SJCRH30 (cell line): ENCODE measurements around the gene NRP1. TPM values are rescaled to one million over a fixed set of nuclear protein-coding genes. Genes with fewer than 3 reads are reported as not detected.
"Not testable (repeated sequence)": the region's sequence is repeated elsewhere in the genome, so short reads cannot be mapped to it uniquely, and the experiment has no call there.

Experiments
- DNase-seq, 2 experiments: peaks; one replicate each; pipeline ENCODE4 v3.0.0-alpha.2; 2015 to 2020
- H3K27ac ChIP-seq: fragments of 250-450 bp; sonication (Bioruptor Pico); 2 replicates; pipeline ENCODE4 v1.5.1; 2020; ENCODE audit warnings: mild to moderate bottlenecking, moderate library complexity
- H3K27me3 ChIP-seq: fragments of 250-450 bp; sonication (Bioruptor Pico); 2 replicates; pipeline ENCODE4 v1.5.1; 2020; ENCODE audit warnings: mild to moderate bottlenecking, moderate library complexity
- H3K36me3 ChIP-seq: fragments of 250-450 bp; sonication (Bioruptor Pico); 2 replicates; pipeline ENCODE4 v1.5.1; 2020; ENCODE audit warnings: mild to moderate bottlenecking, moderate library complexity
- H3K4me1 ChIP-seq: fragments of 250-450 bp; sonication (Bioruptor Pico); 2 replicates; pipeline ENCODE4 v1.5.1; 2020; ENCODE audit warnings: mild to moderate bottlenecking, moderate library complexity
- H3K4me3 ChIP-seq: fragments of 250-450 bp; sonication (Bioruptor Pico); 2 replicates; pipeline ENCODE4 v1.5.1; 2020; ENCODE audit warnings: mild to moderate bottlenecking, moderate library complexity
- H3K9me3 ChIP-seq: fragments of 250-450 bp; sonication (Bioruptor Pico); replicated peaks from 2 replicates; pipeline ENCODE4 v1.5.1; 2020; ENCODE audit warnings: mild to moderate bottlenecking, moderate library complexity
- total RNA-seq: library from RNA; depleted of rRNA; stranded (reverse); fragments of >200 nt; shearing (Covaris generic); gene quantifications from 2 replicates; pipeline ENCODE4 v1.2.3, GENCODE V29; 2014

The NRP1 gene
- total RNA-seq, 1 experiment from 2014 or later: 21.2 TPM

DNA sequence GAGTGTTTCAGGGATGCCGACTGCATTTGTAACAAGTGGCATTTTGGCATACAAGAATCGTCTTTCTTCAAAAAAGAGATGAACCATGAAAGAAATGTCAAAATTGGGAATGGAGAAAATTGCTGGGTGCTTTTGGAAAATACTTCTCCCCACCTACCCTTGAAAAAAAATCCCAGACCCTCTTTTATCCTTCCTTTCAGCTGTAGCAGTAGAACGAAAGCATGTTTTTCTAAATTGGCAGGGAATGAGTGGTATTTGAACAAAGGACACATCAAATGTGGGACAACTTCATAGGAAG, 187.5 kb downstream of the NRP1 start:
- Histone ChIP-seq H3K4me1 (peaks cover 15% of the 10 kb centered on the region), H3K27ac (no peak overlapping the region), H3K4me3 (no peak overlapping the region), H3K36me3 (no peaks in the 10 kb centered on the region), H3K27me3 (no peaks in the 10 kb centered on the region), H3K9me3 (no peaks in the 10 kb centered on the region)
- DNase-seq: no peak

DNA sequence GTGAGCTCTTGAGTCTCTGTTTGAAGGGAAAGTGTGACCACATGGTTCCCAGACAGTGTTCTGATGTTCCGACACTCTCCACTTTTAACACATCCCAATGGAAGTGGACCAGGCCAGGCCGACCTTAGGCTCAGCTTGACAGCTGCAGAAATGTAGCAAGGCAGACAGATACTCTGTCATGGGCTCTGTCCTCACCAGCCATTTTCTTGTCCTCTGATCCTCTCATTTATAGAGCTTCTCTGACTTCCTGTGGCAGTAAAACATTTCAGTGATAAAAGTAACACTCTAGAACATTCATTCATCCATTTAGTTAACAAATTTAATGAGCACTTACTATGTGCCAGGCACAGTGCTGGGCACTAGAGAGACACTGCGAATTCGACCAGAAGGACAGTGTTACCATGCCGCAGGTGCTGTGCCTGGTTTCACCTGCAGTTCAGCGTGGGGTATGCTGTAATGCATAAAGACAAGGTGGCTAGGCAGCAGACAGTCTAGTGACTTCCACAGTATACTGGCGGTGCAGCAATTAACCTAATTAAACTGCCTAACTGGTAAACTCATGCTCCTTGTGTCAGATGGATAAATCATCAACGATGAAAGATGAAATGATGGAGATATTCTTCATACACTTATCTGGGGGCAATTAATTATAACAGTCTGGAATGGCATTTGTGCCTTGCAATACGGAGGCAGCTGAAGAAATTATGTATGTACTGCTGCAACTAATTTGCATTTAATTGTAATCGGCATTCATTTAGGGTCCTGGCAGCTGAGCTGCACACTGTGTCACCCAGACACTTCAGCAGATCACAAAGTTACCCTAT, 188.1 kb downstream of the NRP1 start:
- H3K4me1 ChIP-seq: peaks cover 15% of the 10 kb centered on the region
- no peaks in the 10 kb centered on the region for H3K27me3 ChIP-seq
- no peaks in the 10 kb centered on the region for H3K9me3 ChIP-seq
- H3K27ac ChIP-seq: peak overlapping the region; percentile 49
- DNase-seq: no peak
- no peak overlapping the region for H3K4me3 ChIP-seq
- no peaks in the 10 kb centered on the region for H3K36me3 ChIP-seq

DNA sequence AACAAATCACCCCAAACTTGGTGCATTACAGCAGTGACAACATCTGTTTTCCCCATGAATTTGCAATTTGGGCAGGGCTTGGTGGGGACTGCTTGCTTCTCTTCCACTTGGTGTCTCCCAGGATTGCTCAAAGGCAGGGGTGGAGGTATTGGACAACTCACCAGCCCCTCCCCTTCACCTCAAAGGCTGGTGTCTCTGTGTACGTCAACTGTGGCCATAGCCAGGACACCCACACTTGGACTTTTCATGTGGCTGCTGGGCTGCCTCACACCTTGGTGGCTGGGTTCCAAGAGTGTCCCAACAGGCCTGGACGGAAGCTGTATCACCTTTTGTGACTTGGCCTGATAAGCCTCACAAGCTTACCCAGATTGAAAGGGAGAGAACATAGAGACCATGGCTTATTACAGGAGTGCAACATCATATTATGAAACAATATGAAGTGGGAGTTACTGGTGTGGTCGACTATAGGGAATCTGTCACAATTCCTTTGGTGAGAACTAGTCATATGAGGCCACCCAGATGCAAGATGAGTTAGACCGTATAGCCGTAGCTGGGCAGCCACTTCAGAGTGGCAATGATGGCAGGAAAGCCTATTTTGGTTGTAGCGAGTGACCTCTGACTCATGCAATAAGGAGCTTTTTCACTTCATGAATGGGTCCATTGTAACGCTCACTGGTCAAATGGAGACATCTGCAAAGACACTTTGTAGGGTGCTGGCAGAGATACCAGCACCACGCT, 188.8 kb downstream of the NRP1 start:
- DNase-seq: peak; percentile 47 to 66
- Histone ChIP-seq H3K4me3 (no peak overlapping the region), H3K4me1 (peaks cover 15% of the 10 kb centered on the region), H3K27ac (peak overlapping the region; percentile 49), H3K9me3 (no peaks in the 10 kb centered on the region), H3K27me3 (no peaks in the 10 kb centered on the region), H3K36me3 (no peaks in the 10 kb centered on the region)

DNA sequence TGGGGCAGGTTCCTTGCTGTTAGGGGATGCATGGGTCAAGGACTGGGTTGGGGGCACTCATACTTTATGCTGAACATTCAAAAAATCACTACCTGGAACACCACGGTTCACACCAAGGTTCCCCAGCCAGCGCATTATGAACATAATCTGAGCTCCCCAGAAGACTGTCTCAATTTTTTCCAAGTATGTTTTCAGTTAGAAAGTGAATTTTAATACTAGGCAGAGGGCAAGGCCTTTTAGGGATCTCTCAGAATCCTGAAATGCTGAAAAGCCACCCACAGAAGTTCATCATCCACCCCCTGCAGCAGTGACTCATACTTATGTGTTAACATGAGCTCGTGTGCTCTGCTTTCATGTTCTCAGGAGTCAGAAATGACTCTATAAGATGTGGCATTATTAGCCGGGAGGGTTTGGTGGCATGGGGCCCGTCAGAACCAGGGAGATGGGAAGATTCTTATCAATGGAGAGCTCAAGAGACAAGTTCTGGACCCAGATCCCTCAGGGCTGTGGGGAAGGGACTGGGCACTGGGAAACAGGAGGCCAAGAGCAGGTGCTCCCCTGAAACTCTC, 191.2 kb downstream of the NRP1 start:
- H3K36me3 ChIP-seq: no peaks in the 10 kb centered on the region
- DNase-seq: peak in 1 of 2 experiments; percentile 21
- H3K27ac ChIP-seq: no peak overlapping the region
- H3K9me3 ChIP-seq: no peaks in the 10 kb centered on the region
- H3K4me1 ChIP-seq: peaks cover 15% of the 10 kb centered on the region
- no peaks in the 10 kb centered on the region for H3K27me3 ChIP-seq
- H3K4me3 ChIP-seq: no peak overlapping the region

DNA sequence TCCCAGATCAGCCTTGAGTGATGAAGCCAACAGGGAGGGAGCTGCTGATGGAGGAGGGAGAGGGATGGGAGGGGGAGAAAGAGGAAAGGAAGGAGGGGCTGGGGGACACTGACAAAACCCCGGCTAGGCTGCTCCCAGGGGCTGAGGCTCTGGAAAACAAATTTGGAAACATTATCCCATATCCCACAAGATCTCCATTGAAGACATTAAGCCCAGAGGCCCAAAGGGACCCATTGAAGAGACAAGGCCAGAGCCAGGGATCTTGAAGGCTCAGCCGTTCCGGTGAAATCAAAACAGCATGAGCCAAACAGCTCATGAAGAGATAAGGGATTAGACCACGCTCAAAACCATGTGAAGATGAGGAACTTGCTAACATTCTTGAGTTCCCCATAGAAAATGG, 192.2 kb downstream of the NRP1 start:
- H3K27ac ChIP-seq: no peak overlapping the region; the same call in 1 of the 2 replicates
- H3K27me3 ChIP-seq: no peaks in the 10 kb centered on the region
- peaks cover 15% of the 10 kb centered on the region for H3K4me1 ChIP-seq
- no peaks in the 10 kb centered on the region for H3K36me3 ChIP-seq
- no peak overlapping the region for H3K4me3 ChIP-seq
- DNase-seq: peak; percentile 26 to 45
- H3K9me3 ChIP-seq: no peaks in the 10 kb centered on the region

DNA sequence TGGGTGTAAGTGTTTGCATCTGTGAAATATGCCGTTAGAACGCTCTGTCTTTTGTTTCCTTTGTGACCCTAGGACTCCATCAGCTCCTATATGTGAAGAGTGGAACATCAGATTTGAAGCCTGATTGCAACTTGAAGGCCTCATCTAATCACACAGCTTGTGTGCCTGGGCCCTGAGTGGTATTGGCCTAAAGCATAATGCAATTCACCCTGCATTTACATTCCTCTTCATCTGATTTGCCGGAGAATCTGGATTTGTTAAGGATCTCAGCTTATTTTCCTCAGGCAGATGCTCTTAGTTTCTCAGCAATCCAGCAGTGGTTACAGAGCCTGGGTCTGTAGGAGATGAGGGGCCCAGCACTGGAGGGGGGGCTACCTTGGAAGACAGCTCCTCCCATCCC, 193.2 kb downstream of the NRP1 start:
- no peak overlapping the region for H3K27ac ChIP-seq
- no peaks in the 10 kb centered on the region for H3K36me3 ChIP-seq
- DNase-seq: no peak
- no peaks in the 10 kb centered on the region for H3K9me3 ChIP-seq
- H3K4me1 ChIP-seq: peaks cover 25% of the 10 kb centered on the region
- H3K27me3 ChIP-seq: no peaks in the 10 kb centered on the region
- no peak overlapping the region for H3K4me3 ChIP-seq

DNA sequence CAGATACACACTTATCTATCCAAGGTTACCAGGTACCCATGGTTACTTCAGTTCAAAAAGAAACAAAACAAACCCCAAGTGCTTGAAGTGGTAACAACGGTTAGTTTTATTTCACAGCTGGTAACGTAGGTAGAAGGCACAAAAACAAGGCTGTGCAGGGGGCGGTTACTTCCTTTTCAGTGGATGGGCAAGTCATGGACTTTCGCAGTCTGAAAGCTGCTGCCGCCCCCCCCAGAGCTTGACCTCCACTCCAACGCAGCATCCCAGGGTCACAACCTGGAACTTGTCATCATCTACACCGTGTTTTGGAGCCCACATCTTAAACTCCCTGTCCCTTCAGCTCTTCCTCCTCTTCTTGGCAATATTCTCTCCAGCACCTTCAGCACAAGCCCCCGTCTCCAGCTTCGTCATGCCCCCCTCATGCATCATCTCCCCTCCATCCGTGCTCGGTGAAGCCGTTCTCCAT, 195.3 kb downstream of the NRP1 start:
- no peaks in the 10 kb centered on the region for H3K36me3 ChIP-seq

DNA sequence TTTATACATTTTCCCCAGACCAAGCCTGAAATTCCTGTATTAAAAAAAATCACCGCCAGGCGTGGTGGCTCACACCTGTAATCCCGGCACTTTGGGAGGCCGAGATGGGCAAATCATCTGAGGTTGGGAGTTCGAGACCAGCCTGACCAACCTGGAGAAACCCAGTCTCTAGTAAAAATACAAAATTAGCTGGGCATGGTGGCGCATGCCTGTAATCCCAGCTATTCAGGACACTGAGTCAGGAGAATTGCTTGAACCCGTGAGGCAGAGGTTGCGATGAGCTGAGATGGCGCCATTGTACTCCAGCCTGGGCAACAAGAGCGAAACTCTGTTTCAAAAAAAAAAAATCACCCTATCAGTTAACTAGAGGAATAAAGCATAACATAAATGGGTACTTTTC, 195.8 kb downstream of the NRP1 start:
- H3K27ac ChIP-seq, H3K36me3 ChIP-seq, DNase-seq, H3K27me3 ChIP-seq, H3K4me3 ChIP-seq, H3K9me3 ChIP-seq: not testable (repeated sequence)
- peaks cover 20% of the 10 kb centered on the region for H3K4me1 ChIP-seq

More for the DNA sequence above, 195.3 kb downstream of the NRP1 start:
- H3K27me3 ChIP-seq: no peaks in the 10 kb centered on the region
- no peaks in the 10 kb centered on the region for H3K9me3 ChIP-seq
- H3K27ac ChIP-seq: no peak overlapping the region
- no peak for DNase-seq
- H3K4me1 ChIP-seq: peaks cover 15% of the 10 kb centered on the region; the same call in 1 of the 2 replicates
- H3K4me3 ChIP-seq: no peak overlapping the region

DNA sequence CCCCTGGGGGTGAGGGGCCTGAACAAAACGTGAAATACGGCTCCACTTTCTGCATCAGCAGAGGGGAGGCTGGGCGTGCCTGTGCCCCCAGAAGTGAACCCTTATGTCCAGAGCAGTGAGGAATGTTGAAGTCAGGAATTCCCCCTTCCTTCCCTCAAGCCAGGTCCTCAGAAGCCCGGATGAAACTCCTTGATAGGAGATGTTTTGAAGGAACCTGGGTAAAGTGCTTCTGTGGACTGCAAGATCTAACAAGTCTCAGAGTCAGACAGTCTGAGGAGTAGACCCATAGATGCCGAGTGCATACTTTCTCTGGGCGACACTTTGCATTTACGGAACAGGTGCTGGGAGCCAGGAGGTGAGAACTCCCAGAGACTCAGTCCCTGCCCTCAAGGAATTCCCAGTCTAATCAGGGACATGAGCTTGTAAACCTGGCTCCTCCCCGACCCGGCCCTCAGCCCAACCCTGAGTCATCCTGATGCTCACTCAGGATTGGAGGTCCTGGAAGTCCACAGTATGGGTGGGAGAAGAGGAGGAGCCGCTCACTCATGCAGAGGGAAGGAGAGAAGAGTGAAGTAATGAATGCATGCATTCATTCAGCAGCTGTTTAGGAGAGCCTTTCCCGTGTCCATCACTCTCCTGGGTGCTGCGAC, 197.0 kb downstream of the NRP1 start:
- no peak for DNase-seq
- Histone ChIP-seq H3K36me3 (no peaks in the 10 kb centered on the region), H3K27ac (peak overlapping the region; percentile 59), H3K4me1 (peaks cover 22% of the 10 kb centered on the region), H3K9me3 (no peaks in the 10 kb centered on the region), H3K27me3 (no peaks in the 10 kb centered on the region), H3K4me3 (no peak overlapping the region)

DNA sequence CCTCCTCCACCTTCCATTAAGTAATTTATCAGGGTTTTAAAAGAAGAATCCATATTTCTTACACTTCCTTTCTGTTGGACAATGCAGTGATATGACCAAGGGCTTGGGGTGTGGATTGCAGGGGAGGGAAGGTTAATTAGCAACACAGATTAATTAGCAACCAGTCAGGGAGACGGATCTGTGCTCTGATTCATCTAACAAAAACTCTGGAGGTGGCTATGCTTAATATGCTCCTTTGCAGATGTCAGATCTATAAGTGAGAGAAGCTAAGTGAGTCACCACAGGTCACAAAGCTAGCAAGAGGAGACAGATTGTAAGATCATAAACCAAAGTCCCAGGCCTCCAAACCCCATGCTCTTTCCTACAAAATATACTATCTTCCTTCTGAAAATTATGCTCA, 197.7 kb downstream of the NRP1 start:
- peak overlapping the region; percentile 59 for H3K27ac ChIP-seq
- no peak overlapping the region for H3K4me3 ChIP-seq
- H3K9me3 ChIP-seq: no peaks in the 10 kb centered on the region
- no peaks in the 10 kb centered on the region for H3K36me3 ChIP-seq
- DNase-seq: no peak
- H3K4me1 ChIP-seq: peaks cover 20% of the 10 kb centered on the region
- no peaks in the 10 kb centered on the region for H3K27me3 ChIP-seq

DNA sequence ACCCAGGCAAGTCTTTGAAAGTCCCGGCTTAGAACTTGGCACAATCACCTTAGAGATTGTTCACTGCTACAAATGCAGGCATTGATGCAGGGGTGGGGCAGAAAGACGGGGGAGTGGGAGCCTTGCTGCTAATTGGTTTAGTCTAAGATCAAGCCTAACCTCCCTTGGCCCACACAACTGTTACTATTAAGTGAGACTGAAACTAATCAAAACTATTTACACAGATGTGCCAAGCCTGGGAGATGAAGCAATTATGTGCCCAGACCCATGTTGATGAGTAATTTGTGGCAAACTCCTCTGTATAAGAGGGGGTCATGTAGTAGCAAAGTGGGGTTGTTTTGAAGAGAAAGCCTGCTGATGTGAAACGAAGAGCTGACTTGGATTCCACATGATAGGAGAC, 198.2 kb downstream of the NRP1 start:
- Histone ChIP-seq H3K4me1 (peaks cover 20% of the 10 kb centered on the region), H3K27me3 (no peaks in the 10 kb centered on the region), H3K9me3 (no peaks in the 10 kb centered on the region), H3K27ac (peak overlapping the region; percentile 59), H3K4me3 (no peak overlapping the region), H3K36me3 (no peaks in the 10 kb centered on the region)
- DNase-seq: peak; percentile 53 to 63

DNA sequence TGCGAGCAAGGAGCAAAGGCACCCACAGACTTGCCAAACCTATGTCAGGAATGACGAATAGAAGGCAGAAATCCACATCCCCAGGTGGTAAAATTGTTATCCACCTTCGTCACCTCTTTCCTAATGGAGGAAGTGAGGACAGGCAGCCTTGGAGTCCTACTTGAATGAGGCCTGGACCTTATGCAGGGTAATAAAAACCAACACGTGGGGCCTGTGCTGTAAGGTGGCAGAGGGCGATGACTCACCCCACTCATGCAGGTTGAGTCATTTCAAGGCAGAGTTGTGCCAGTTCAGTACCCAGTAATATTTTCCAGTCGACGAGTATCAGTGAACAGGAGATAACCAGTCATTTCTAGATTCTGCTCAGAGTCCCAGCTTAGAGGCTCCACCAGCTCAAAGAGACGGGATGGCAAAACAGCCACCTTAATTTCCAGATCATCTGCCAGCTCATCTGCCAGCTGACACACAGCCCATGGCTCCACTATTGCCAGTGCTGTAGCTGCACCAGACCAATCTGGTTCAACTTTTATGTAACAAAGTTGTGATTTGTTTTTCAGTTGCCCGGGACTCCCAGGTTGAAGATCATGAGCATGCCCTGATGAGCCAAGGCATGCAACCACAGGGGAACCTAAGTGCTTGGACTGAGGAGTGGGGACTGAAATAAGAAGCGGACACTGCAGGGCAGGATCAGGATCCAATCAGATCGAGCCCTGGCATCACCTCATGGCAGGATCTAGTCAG, 200.3 kb downstream of the NRP1 start:
- no peaks in the 10 kb centered on the region for H3K36me3 ChIP-seq
- DNase-seq: no peak
- H3K4me1 ChIP-seq: peaks cover 20% of the 10 kb centered on the region
- H3K27me3 ChIP-seq: no peaks in the 10 kb centered on the region
- H3K4me3 ChIP-seq: no peak overlapping the region
- H3K9me3 ChIP-seq: no peaks in the 10 kb centered on the region
- no peak overlapping the region for H3K27ac ChIP-seq

DNA sequence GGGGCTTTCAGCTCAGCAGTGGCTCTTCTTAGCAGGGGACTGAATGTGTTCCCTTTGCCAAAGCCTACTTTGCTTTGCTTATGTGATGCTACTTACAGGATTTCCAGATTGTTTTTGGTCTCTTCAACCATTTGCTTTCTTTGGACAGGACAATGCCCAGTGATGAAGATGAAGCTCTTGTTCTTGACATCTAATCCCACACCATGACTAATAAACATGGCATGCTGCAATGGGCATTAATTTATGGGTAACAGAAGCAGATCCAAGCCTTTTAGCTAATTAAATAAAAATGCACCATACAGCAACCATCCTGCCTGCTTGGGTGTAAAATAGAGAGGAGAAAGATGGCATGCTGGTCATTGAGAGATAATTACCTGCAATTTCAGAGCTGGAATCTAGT, 200.9 kb downstream of the NRP1 start:
- Histone ChIP-seq H3K27me3 (no peaks in the 10 kb centered on the region), H3K4me1 (peaks cover 20% of the 10 kb centered on the region), H3K4me3 (no peak overlapping the region), H3K9me3 (no peaks in the 10 kb centered on the region), H3K36me3 (no peaks in the 10 kb centered on the region), H3K27ac (no peak overlapping the region)
- no peak for DNase-seq

DNA sequence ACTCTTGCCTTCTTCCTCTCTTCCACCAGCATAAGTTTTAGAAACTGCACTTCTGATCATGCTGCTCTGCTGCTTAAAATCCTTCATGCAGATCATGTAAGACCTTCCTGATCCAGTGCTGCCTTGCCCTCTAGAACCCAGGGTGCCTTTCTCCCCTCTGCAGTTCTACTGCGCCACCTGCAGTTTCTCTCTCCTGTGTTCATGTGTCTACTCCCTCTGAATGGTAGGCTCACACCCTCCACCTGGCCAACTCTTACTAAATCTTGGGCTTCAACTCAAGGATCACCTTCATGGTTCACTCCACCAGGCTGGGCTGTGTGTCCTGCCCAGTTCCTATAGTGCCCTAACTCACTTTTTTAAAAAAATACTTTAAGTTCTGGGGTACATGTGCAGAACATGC, 201.8 kb downstream of the NRP1 start:
- Histone ChIP-seq H3K4me1 (peaks cover 20% of the 10 kb centered on the region), H3K27ac (no peak overlapping the region), H3K9me3 (no peaks in the 10 kb centered on the region), H3K4me3 (no peak overlapping the region), H3K27me3 (no peaks in the 10 kb centered on the region), H3K36me3 (no peaks in the 10 kb centered on the region)
- peak in 1 of 2 experiments; percentile 20 for DNase-seq
